ENCODE data around the gene CLDN2.

GRCh38 chrX:106952988-106953387 lies 32.8 kb downstream of the CLDN2 start:
- TF ChIP-seq TAF1 (IDR thresholded peaks at IDR 0.05; ENCODE audit: low read depth, low read length) (no peak), POLR2A (IDR thresholded peaks at IDR 0.05; ENCODE audit: low read depth, low read length) (no peak)
